ENCODE measurements around the gene SH3PXD2B. TPM values are rescaled to one million over a fixed set of nuclear protein-coding genes. Genes with fewer than 3 reads are reported as not detected.

The SH3PXD2B gene
- total and polyA plus RNA-seq, 10 of the 15 experiments (the other 5 are each of a cell fraction or from before 2014, with no cell fraction given): 0.05 to 1.6 (median 0.57) TPM

DNA sequence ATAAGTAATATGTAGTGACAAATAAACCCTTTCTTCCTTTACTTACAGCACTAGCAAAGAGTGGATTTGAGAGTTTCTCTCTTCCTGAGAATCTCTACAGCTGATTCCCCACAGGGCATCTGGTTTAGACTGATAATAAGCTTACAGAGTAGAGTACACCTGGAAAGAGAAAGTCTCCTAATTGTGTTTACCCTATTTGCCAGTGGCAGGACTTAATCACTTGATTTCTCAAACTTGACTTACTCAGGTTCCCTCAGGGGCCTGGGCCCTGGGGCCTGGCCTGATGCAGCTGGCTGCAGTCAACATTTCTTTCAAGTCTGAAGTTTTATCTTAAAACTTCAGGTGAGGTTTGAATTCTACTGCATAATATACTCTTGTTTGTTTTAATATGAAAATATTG is 132.7 kb downstream of the SH3PXD2B start (continued):
- TF ChIP-seq MTA2 (IDR thresholded peaks at IDR 0.05; ENCODE audit: low read depth) (no peak), POLR2A (IDR thresholded peaks at IDR 0.05; ENCODE audit: low read depth, low read length) (0 out of 2 replicates have a peak, but pooled peaks have one; percentile 3), NRF1 (conservative IDR thresholded peaks at IDR 0.05; ENCODE audit: low read depth, low read length) (no peak), PAX5 (IDR thresholded peaks at IDR 0.05; ENCODE audit: borderline replicate concordance, low read depth, low read length) (no peak), RELB (IDR thresholded peaks at IDR 0.05; ENCODE audit: low read depth) (no peak), CHD2 (IDR thresholded peaks at IDR 0.05; ENCODE audit: borderline replicate concordance, low read depth, low read length) (no peak), SIN3A (IDR thresholded peaks at IDR 0.05; ENCODE audit: low read depth, low read length) (no peak), CEBPB (IDR thresholded peaks at IDR 0.05; ENCODE audit: borderline replicate concordance in 1 of 2, low read depth in 2 of 2, low read length in 2 of 2) (no peak), FOXK2 (IDR thresholded peaks at IDR 0.05) (no peak), RELA (IDR thresholded peaks at IDR 0.05; ENCODE audit: borderline replicate concordance, partially characterized antibody) (no peak), SKIL (IDR thresholded peaks at IDR 0.05; ENCODE audit: low read depth, poor library complexity, severe bottlenecking) (no peak), ZNF687 (IDR thresholded peaks at IDR 0.05) (0 out of 2 replicates have a peak, but pooled peaks have one; percentile 6), ZSCAN29 (IDR thresholded peaks at IDR 0.05) (no peak)
- TF ChIP-seq, protein P1, sequence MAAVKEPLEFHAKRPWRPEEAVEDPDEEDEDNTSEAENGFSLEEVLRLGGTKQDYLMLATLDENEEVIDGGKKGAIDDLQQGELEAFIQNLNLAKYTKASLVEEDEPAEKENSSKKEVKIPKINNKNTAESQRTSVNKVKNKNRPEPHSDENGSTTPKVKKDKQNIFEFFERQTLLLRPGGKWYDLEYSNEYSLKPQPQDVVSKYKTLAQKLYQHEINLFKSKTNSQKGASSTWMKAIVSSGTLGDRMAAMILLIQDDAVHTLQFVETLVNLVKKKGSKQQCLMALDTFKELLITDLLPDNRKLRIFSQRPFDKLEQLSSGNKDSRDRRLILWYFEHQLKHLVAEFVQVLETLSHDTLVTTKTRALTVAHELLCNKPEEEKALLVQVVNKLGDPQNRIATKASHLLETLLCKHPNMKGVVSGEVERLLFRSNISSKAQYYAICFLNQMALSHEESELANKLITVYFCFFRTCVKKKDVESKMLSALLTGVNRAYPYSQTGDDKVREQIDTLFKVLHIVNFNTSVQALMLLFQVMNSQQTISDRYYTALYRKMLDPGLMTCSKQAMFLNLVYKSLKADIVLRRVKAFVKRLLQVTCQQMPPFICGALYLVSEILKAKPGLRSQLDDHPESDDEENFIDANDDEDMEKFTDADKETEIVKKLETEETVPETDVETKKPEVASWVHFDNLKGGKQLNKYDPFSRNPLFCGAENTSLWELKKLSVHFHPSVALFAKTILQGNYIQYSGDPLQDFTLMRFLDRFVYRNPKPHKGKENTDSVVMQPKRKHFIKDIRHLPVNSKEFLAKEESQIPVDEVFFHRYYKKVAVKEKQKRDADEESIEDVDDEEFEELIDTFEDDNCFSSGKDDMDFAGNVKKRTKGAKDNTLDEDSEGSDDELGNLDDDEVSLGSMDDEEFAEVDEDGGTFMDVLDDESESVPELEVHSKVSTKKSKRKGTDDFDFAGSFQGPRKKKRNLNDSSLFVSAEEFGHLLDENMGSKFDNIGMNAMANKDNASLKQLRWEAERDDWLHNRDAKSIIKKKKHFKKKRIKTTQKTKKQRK (IDR thresholded peaks at IDR 0.05; ENCODE audit: low read depth, low read length): no peak
- TF ChIP-seq, protein P2, sequence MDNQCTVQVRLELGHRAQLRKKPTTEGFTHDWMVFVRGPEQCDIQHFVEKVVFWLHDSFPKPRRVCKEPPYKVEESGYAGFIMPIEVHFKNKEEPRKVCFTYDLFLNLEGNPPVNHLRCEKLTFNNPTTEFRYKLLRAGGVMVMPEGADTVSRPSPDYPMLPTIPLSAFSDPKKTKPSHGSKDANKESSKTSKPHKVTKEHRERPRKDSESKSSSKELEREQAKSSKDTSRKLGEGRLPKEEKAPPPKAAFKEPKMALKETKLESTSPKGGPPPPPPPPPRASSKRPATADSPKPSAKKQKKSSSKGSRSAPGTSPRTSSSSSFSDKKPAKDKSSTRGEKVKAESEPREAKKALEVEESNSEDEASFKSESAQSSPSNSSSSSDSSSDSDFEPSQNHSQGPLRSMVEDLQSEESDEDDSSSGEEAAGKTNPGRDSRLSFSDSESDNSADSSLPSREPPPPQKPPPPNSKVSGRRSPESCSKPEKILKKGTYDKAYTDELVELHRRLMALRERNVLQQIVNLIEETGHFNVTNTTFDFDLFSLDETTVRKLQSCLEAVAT (IDR thresholded peaks at IDR 0.05): no peak

Data from GM12878 (cell line).